Measurements from ENCODE around the gene HAO1. TPM values are rescaled to one million over a fixed set of nuclear protein-coding genes. Genes with fewer than 3 reads are reported as not detected.

The HAO1 gene
- total RNA-seq, 1 experiment from 2014 or later = not detected

- H3K27me3 Mint-ChIP-seq (ENCODE audit: insufficient read depth, unreplicated experiment) = no peaks in the 10 kb centered on the region
- peaks cover 15% of the 10 kb centered on the region for H3K4me1 Mint-ChIP-seq (ENCODE audit: insufficient read depth, unreplicated experiment)
- POLR2A ChIA-PET = no interaction called here
- no peaks in the 10 kb centered on the region for H3K9me3 Mint-ChIP-seq (ENCODE audit: unreplicated experiment)
- intact Hi-C loops (cut with micrococcal nuclease) = no loop called here
- no peak overlapping the region for H3K4me3 Mint-ChIP-seq (ENCODE audit: unreplicated experiment)
- H3K27ac Mint-ChIP-seq (ENCODE audit: low read depth, unreplicated experiment) = no peak overlapping the region
- DNase-seq (ENCODE audit: unreplicated experiment) = no peak
- H3K36me3 Mint-ChIP-seq (ENCODE audit: insufficient read depth, unreplicated experiment) = no peaks in the 10 kb centered on the region
- CTCF ChIA-PET = interaction anchor here (0.5 to 0.9 kb wide), 2 partner anchors 11 to 836 kb away, joined by 3 to 6 read pairs; no protein-coding TSS in a partner anchor
- TF ChIP-seq CTCF (IDR thresholded peaks at IDR 0.05; ENCODE audit: unreplicated experiment) = no peak
- no TSS peak for BruUV-seq (replicated peaks)
These were observed 91.9 kb downstream of the HAO1 start for GRCh38 chr20:7848351-7848750.

GRCh38 chr20:7843613-7844012 lies 96.6 kb downstream of the HAO1 start:
- intact Hi-C loops (cut with micrococcal nuclease) = loop anchor here (2.0 to 5.0 kb wide), 2 partner anchors 71 to 851 kb away; no protein-coding TSS in a partner anchor
- peak; percentile 93 for DNase-seq (ENCODE audit: unreplicated experiment)
- H3K9me3 Mint-ChIP-seq (ENCODE audit: unreplicated experiment) = no peaks in the 10 kb centered on the region
- peaks cover 32% of the 10 kb centered on the region for H3K4me1 Mint-ChIP-seq (ENCODE audit: insufficient read depth, unreplicated experiment)
- TF ChIP-seq CTCF (IDR thresholded peaks at IDR 0.05; ENCODE audit: unreplicated experiment) = no peak
- peak overlapping the region; percentile 90 for H3K27ac Mint-ChIP-seq (ENCODE audit: low read depth, unreplicated experiment)
- no TSS peak for BruUV-seq (replicated peaks)
- H3K4me3 Mint-ChIP-seq (ENCODE audit: unreplicated experiment) = no peak overlapping the region
- H3K27me3 Mint-ChIP-seq (ENCODE audit: insufficient read depth, unreplicated experiment) = no peaks in the 10 kb centered on the region
- POLR2A ChIA-PET = interaction anchor here (0.7 to 1.0 kb wide), 4 partner anchors 16 to 418 kb away, joined by 3 read pairs; no protein-coding TSS in a partner anchor
- H3K36me3 Mint-ChIP-seq (ENCODE audit: insufficient read depth, unreplicated experiment) = no peaks in the 10 kb centered on the region
- CTCF ChIA-PET = interaction anchor here (0.6 to 1.3 kb wide), 3 partner anchors 15 to 138 kb away, joined by 3 to 4 read pairs (median 3); no protein-coding TSS in a partner anchor

GRCh38 chr20:7841971-7842310 lies 98.3 kb downstream of the HAO1 start:
- Mint-ChIP-seq H3K9me3 (ENCODE audit: unreplicated experiment) (no peaks in the 10 kb centered on the region), H3K4me1 (ENCODE audit: insufficient read depth, unreplicated experiment) (peaks cover 32% of the 10 kb centered on the region), H3K27me3 (ENCODE audit: insufficient read depth, unreplicated experiment) (no peaks in the 10 kb centered on the region), H3K36me3 (ENCODE audit: insufficient read depth, unreplicated experiment) (no peaks in the 10 kb centered on the region), H3K27ac (ENCODE audit: low read depth, unreplicated experiment) (peak overlapping the region; percentile 90), H3K4me3 (ENCODE audit: unreplicated experiment) (no peak overlapping the region)
- peak; percentile 95 for DNase-seq (ENCODE audit: unreplicated experiment)
- intact Hi-C loops (cut with micrococcal nuclease) = loop anchor here (2.0 to 5.0 kb wide), 2 partner anchors 69 to 850 kb away; no protein-coding TSS in a partner anchor
- ChIA-PET CTCF (interaction anchor here (0.7 to 1.6 kb wide), 9 partner anchors 9 to 1702 kb away, joined by 3 to 5 read pairs (median 3); no protein-coding TSS in a partner anchor), POLR2A (interaction anchor here (0.8 to 2.0 kb wide), 10 partner anchors 9 to 256 kb away, joined by 3 to 10 read pairs (median 4); no protein-coding TSS in a partner anchor)
- no peak for TF ChIP-seq CTCF (IDR thresholded peaks at IDR 0.05; ENCODE audit: unreplicated experiment)
- BruUV-seq (replicated peaks) = no TSS peak

- Mint-ChIP-seq H3K9me3 (ENCODE audit: unreplicated experiment) (no peaks in the 10 kb centered on the region), H3K4me1 (ENCODE audit: insufficient read depth, unreplicated experiment) (peaks cover 32% of the 10 kb centered on the region), H3K4me3 (ENCODE audit: unreplicated experiment) (no peak overlapping the region), H3K27ac (ENCODE audit: low read depth, unreplicated experiment) (peak overlapping the region; percentile 90), H3K36me3 (ENCODE audit: insufficient read depth, unreplicated experiment) (no peaks in the 10 kb centered on the region), H3K27me3 (ENCODE audit: insufficient read depth, unreplicated experiment) (no peaks in the 10 kb centered on the region)
- peak; percentile 83 for DNase-seq (ENCODE audit: unreplicated experiment)
- intact Hi-C loops (cut with micrococcal nuclease) = loop anchor here (5.0 kb wide), 1 partner anchor 849 kb away; no protein-coding TSS in a partner anchor
- ChIA-PET CTCF (interaction anchor here (0.7 to 2.0 kb wide), 12 partner anchors 10 to 1701 kb away, joined by 3 to 6 read pairs (median 3); no protein-coding TSS in a partner anchor), POLR2A (interaction anchor here (0.6 to 2.0 kb wide), 16 partner anchors 10 to 1727 kb away, joined by 3 to 10 read pairs (median 4); no protein-coding TSS in a partner anchor)
- TF ChIP-seq CTCF (IDR thresholded peaks at IDR 0.05; ENCODE audit: unreplicated experiment) = no peak
- BruUV-seq (replicated peaks) = no TSS peak
These were observed 98.8 kb downstream of the HAO1 start for GRCh38 chr20:7841291-7841970.
